Sciatic nerve (tissue), 2 donors: ENCODE data around the gene MMP27. TPM values are rescaled to one million over a fixed set of nuclear protein-coding genes. Genes with fewer than 3 reads are reported as not detected.

Experiments used
- ATAC-seq: fragments of 200-7000 bp; cut with Tn5 transposase; one replicate; pipeline ENCODE4 v1.9.1; 2020; ENCODE audit warnings: mild to moderate bottlenecking, moderate library complexity
- DNase-seq: peaks from one replicate; pipeline ENCODE4 v3.0.0-alpha.2; 2020; ENCODE audit warnings: low spot score
- intact Hi-C: fragments of 100-400 bp; cut with DNase I; formaldehyde crosslinking; loops from one replicate; pipeline ENCODE4 v1.14.2; 2022
- total RNA-seq: library from RNA; stranded (reverse); fragmentation: NEBNext Ultra II Directional; extraction: Animal tissue kit (Norgen Biotek cat#: 25700); gene quantifications from one replicate; pipeline ENCODE4 v1.2.1, GENCODE V29; 2021
- donor health status: DM: no; HTN: no; CAD: no.
- donor health status: DM: no; HTN: no; CAD: no.

The MMP27 gene
- total RNA-seq, 1 donor from 2014 or later, result not detected

- ATAC-seq (no peak), DNase-seq (no peak)
- intact Hi-C loops, result no loop called here
Observed at GRCh38 chr11:102647430-102647829, 58.1 kb downstream of the MMP27 start.

DNA sequence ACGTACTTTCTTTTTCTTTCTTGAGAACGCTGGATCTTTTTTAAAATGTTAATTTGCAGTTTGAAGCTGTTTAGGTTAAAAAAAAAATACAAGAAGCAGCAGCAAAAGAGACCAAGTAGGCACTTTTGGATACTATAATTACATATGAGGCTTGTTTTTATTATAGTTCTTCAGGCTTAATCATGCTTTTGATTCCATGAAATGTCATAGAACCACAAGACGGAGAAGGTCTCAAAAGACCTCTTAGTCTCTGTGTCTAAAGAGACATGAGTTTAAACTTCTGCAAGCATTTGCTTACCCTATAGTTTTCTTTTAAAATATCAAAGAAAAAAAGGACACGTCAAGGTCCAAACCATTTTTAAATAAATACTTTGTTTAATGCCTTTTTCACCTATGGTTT lies 61.6 kb downstream of the MMP27 start:
- intact Hi-C loops, result no loop called here
- DNase-seq (no peak), ATAC-seq (no peak)

Other genes with a start within 250 kb of the MMP27 start
- not detected for gene MMP7, start 175.0 kb downstream of the MMP27 start, total RNA-seq
- gene MMP20, start 80.4 kb downstream of the MMP27 start, total RNA-seq, result not detected
- gene MMP8, start 19.2 kb upstream of the MMP27 start, total RNA-seq, result 2.3 TPM
- gene MMP10, start 74.9 kb upstream of the MMP27 start, total RNA-seq, result not detected
- gene MMP1, start 92.4 kb upstream of the MMP27 start, total RNA-seq, result 0.22 TPM
- gene MMP3, start 137.8 kb upstream of the MMP27 start, total RNA-seq, result 6.7 TPM
- 0.22 TPM for gene MMP12, start 169.2 kb upstream of the MMP27 start, total RNA-seq
- gene MMP13, start 250.0 kb upstream of the MMP27 start, total RNA-seq, result not detected